ENCODE data around the gene ADGRL3. TPM values are rescaled to one million over a fixed set of nuclear protein-coding genes. Genes with fewer than 3 reads are reported as not detected.

ADGRL3 gene
- total RNA-seq, 3 donors from 2014 or later (not counting 1 experiment from before 2014, with no cell fraction given), result not detected

- no peaks in the 10 kb centered on the region for H3K27me3 Mint-ChIP-seq (ENCODE audit: low read depth in 2 of 2)
- no peaks in the 10 kb centered on the region for H3K36me3 Mint-ChIP-seq
- Histone ChIP-seq H3K9me3 (ENCODE audit: control insufficient read depth, insufficient read depth, low read length) (no peaks in the 10 kb centered on the region), H3K27me3 (ENCODE audit: control insufficient read depth, insufficient read depth, low read length) (no peaks in the 10 kb centered on the region), H3K36me3 (ENCODE audit: control insufficient read depth, insufficient read depth, low read length) (no peaks in the 10 kb centered on the region), H3K4me1 (ENCODE audit: control insufficient read depth, insufficient read depth, low read length) (no peaks in the 10 kb centered on the region), H3K27ac (ENCODE audit: low read length) (no peak overlapping the region), H3K4me3 (ENCODE audit: low read length) (no peak overlapping the region)
- no peak overlapping the region for H3K27ac Mint-ChIP-seq
- ATAC-seq (no peak), DNase-seq (no peak)
- TF ChIP-seq CTCF (IDR thresholded peaks at IDR 0.05), result no peak
- intact Hi-C loops (cut with micrococcal nuclease), result no loop called here
- no peaks in the 10 kb centered on the region for H3K4me1 Mint-ChIP-seq
- H3K4me3 Mint-ChIP-seq, result no peak overlapping the region
- H3K9me3 Mint-ChIP-seq, result peaks cover 15 to 31% of the 10 kb centered on the region in 2 donors
- 89% methylated on average over 2 of the region's 2 CpGs for whole genome bisulfite sequencing (ENCODE audit: insufficient coverage)
Measured at GRCh38 chr4:61443813-61444510, 243.8 kb downstream of the ADGRL3 start.

- H3K36me3 ChIP-seq (ENCODE audit: control insufficient read depth, insufficient read depth, low read length), result no peaks in the 10 kb centered on the region
- H3K9me3 ChIP-seq (ENCODE audit: control insufficient read depth, insufficient read depth, low read length), result no peaks in the 10 kb centered on the region
- WGBS (ENCODE audit: insufficient coverage), result 79% methylated on average over 2 of the region's 2 CpGs
- no peaks in the 10 kb centered on the region for H3K27me3 Mint-ChIP-seq (ENCODE audit: low read depth in 2 of 2)
- no peak overlapping the region for H3K4me3 ChIP-seq (ENCODE audit: low read length)
- ATAC-seq, result no peak
- no peak for DNase-seq
- no peak overlapping the region for H3K4me3 Mint-ChIP-seq
- no peaks in the 10 kb centered on the region for H3K36me3 Mint-ChIP-seq
- peaks cover 13 to 28% of the 10 kb centered on the region in 2 donors for H3K9me3 Mint-ChIP-seq
- no peak overlapping the region for H3K27ac Mint-ChIP-seq
- intact Hi-C loops (cut with micrococcal nuclease), result no loop called here
- no peaks in the 10 kb centered on the region for H3K4me1 Mint-ChIP-seq
- H3K27me3 ChIP-seq (ENCODE audit: control insufficient read depth, insufficient read depth, low read length), result no peaks in the 10 kb centered on the region
- no peak overlapping the region for H3K27ac ChIP-seq (ENCODE audit: low read length)
- no peak for TF ChIP-seq CTCF (IDR thresholded peaks at IDR 0.05)
- no peaks in the 10 kb centered on the region for H3K4me1 ChIP-seq (ENCODE audit: control insufficient read depth, insufficient read depth, low read length)
Measured at GRCh38 chr4:61445374-61446063, 245.4 kb downstream of the ADGRL3 start.

- no peak overlapping the region for H3K27ac Mint-ChIP-seq
- H3K9me3 ChIP-seq (ENCODE audit: control insufficient read depth, insufficient read depth, low read length), result peaks cover under 1% of the 10 kb centered on the region
- no peaks in the 10 kb centered on the region for H3K27me3 ChIP-seq (ENCODE audit: control insufficient read depth, insufficient read depth, low read length)
- no peak overlapping the region for H3K27ac ChIP-seq (ENCODE audit: low read length)
- no peak for DNase-seq
- H3K4me1 ChIP-seq (ENCODE audit: control insufficient read depth, insufficient read depth, low read length), result no peaks in the 10 kb centered on the region
- H3K36me3 Mint-ChIP-seq, result no peaks in the 10 kb centered on the region
- no peak for TF ChIP-seq CTCF (IDR thresholded peaks at IDR 0.05)
- peaks cover 13 to 20% of the 10 kb centered on the region in 2 donors for H3K9me3 Mint-ChIP-seq
- H3K27me3 Mint-ChIP-seq (ENCODE audit: low read depth in 2 of 2), result no peaks in the 10 kb centered on the region
- H3K36me3 ChIP-seq (ENCODE audit: control insufficient read depth, insufficient read depth, low read length), result no peaks in the 10 kb centered on the region
- no peak overlapping the region for H3K4me3 ChIP-seq (ENCODE audit: low read length)
- no peak for ATAC-seq
- no peak overlapping the region for H3K4me3 Mint-ChIP-seq
- no peaks in the 10 kb centered on the region for H3K4me1 Mint-ChIP-seq
- intact Hi-C loops (cut with micrococcal nuclease), result no loop called here
Measured at GRCh38 chr4:61446941-61447340, 246.8 kb downstream of the ADGRL3 start.
